ENCODE results near the gene RIN3.

Gene RIN3

DNA sequence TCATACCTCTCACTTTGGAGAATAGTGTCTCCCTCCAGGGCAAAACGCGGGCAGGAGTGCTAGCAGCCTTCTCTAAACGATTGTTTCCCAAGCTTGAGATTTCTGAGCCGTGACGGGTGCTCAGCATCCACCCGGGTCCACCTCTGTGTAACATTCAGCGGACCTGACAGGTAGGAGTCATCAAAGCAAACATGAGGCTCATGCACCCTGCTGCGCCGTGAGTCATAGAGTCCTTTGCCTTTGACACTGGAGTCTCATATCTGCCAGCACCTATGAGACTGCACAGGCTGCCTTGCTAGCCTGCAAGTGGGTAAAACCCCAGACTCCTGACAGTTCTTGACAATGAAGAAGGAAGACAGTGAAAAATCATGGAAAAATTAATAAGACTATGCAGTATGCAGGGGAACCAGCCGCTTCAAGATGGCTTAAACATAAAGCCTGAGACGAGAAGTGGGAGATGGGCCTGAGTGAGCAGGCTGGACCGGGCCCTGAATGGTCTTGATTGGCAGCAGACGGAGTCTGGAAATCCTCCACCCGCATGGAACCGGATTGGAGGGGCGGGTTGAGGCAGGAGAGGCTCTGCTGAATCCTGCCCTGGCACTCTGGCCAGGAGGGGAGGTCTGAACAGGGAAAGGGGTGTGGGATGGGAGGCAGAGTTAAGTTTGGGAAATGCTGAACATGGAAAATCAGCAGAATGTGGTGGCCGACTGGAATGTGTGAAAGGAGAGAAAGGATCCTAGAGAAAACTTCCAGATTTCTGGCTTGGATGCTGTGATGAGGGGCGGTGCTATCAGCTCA, 180.6 kb downstream of the RIN3 start:
- Mint-ChIP-seq H3K4me3 (no peak overlapping the region), H3K36me3 (peaks cover 8% of the 10 kb centered on the region), H3K4me1 (peaks cover 55% of the 10 kb centered on the region), H3K27me3 (no peaks in the 10 kb centered on the region), H3K9me3 (peaks cover 5% of the 10 kb centered on the region), H3K27ac (no peak overlapping the region)
- no peak for ATAC-seq

DNA sequence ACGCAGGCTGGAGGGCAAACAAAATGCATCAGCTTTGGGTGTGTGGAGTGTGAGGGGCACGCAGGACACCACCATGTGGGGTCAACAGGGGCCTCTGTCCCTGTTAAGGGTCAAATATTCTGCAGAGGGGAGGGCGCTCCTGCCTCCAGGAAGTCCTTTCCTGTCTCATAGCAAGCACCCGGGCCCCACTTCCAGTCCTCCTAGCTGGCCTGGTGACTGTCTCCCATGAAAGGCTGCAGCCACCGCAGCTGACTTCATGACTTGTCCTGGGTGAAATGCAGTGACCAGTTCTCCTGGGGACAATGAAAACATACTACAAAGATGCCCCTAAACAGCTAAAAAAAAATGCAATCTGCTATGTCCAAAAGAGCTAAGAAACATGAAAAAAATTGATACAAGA, 181.2 kb downstream of the RIN3 start:
- peaks cover 8% of the 10 kb centered on the region for H3K36me3 Mint-ChIP-seq
- H3K27me3 Mint-ChIP-seq, result no peaks in the 10 kb centered on the region
- peaks cover 5% of the 10 kb centered on the region for H3K9me3 Mint-ChIP-seq
- no peak overlapping the region for H3K27ac Mint-ChIP-seq
- no peak overlapping the region for H3K4me3 Mint-ChIP-seq
- no peak for ATAC-seq
- peaks cover 57% of the 10 kb centered on the region for H3K4me1 Mint-ChIP-seq

DNA sequence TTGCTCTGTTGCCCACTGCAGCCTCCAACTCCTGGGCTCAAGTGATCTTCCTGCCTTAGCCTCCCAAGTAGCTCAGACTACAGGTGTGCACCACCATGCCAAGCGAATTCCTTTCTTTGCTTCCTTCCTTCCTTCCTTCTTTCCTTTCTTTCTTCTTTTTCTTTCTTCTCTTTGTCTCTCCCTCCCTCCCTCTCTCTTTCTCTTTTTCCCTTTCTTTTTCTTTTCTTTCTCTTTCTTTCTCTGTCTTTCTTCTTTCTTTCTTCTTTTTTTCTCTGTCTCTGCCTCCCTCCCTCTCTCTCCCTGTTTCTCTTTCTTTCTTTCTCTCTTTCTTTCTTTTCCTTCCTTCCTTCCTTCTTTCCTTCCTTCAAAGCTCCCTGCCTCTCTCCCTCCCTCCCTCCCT, 182.0 kb downstream of the RIN3 start:
- no peak for ATAC-seq
- H3K27ac Mint-ChIP-seq, result peak overlapping the region; percentile 84

GRCh38 chr14:92696366-92696765, 182.8 kb downstream of the RIN3 start:
- Mint-ChIP-seq H3K4me3 (peak overlapping the region; percentile 62), H3K27me3 (no peaks in the 10 kb centered on the region), H3K9me3 (peaks cover 5% of the 10 kb centered on the region), H3K36me3 (no peaks in the 10 kb centered on the region), H3K27ac (peak overlapping the region; percentile 84), H3K4me1 (peaks cover 58% of the 10 kb centered on the region)
- peak; percentile 82 for ATAC-seq

More for the DNA sequence above, 182.0 kb downstream of the RIN3 start:
- Mint-ChIP-seq H3K27me3 (no peaks in the 10 kb centered on the region), H3K4me1 (peaks cover 57% of the 10 kb centered on the region), H3K4me3 (peak overlapping the region; percentile 5), H3K9me3 (peaks cover 5% of the 10 kb centered on the region), H3K36me3 (peaks cover under 1% of the 10 kb centered on the region)

DNA sequence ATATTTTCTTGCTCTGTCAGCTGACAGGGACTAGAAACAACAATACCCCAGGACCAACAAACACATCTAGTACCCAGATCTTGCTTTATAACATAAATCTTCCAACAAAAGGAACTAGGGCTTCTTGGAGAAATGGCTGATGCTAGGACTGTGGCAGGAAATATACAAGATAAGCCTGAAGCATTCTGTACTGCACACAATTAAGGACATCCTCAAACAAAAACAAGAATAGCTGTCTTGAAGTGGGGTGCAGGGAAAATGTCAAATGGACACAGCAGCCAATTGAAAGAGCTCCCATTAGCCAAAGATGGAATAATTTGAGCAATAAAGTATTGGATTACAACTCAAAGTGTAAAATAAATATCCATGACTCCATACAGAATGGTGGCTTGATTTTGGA, 184.8 kb downstream of the RIN3 start:
- Mint-ChIP-seq H3K9me3 (peaks cover 5% of the 10 kb centered on the region), H3K27me3 (no peaks in the 10 kb centered on the region), H3K36me3 (peaks cover 3% of the 10 kb centered on the region), H3K27ac (no peak overlapping the region), H3K4me3 (no peak overlapping the region), H3K4me1 (peaks cover 70% of the 10 kb centered on the region)
- no peak for ATAC-seq

- no peak overlapping the region for H3K4me3 Mint-ChIP-seq
- peak overlapping the region; percentile 92 for H3K27ac Mint-ChIP-seq
- no peaks in the 10 kb centered on the region for H3K27me3 Mint-ChIP-seq
- no peak for ATAC-seq
- peaks cover 5% of the 10 kb centered on the region for H3K36me3 Mint-ChIP-seq
- no peaks in the 10 kb centered on the region for H3K9me3 Mint-ChIP-seq
- H3K4me1 Mint-ChIP-seq, result peaks cover 62% of the 10 kb centered on the region
Observed at GRCh38 chr14:92701826-92702225, 188.2 kb downstream of the RIN3 start.

DNA sequence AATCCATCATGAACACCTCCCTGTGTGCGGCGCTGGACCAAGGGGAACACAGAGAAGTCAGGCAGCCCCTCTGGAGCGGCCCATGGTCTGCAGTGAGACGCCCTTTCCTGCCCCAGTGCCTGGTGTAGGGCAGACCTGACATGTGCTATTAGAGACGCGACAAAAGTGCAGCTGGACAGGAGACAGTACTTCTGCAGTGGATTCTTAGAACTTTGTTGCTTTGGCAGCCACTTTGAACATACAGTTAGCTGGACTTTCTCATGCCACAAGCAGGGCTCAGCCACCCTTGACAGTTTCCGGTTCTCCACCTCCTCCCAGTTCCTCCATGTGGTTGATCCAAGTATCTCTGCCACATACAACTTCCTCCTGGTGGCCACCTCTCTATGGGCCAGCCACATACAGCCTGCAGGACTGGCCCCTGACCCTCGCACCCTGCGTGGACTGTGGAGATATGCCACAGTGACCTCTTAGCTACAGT, 188.9 kb downstream of the RIN3 start:
- ATAC-seq, result peak; percentile 28
- no peak overlapping the region for H3K4me3 Mint-ChIP-seq

GRCh38 chr14:92703516-92703915, 189.9 kb downstream of the RIN3 start:
- Mint-ChIP-seq H3K36me3 (peaks cover 5% of the 10 kb centered on the region), H3K27ac (peak overlapping the region; percentile 92), H3K27me3 (no peaks in the 10 kb centered on the region), H3K4me1 (peaks cover 46% of the 10 kb centered on the region), H3K4me3 (peak overlapping the region; percentile 3), H3K9me3 (no peaks in the 10 kb centered on the region)
- no peak for ATAC-seq

More for the DNA sequence above, 188.9 kb downstream of the RIN3 start:
- H3K36me3 Mint-ChIP-seq, result peaks cover 5% of the 10 kb centered on the region
- peak overlapping the region; percentile 92 for H3K27ac Mint-ChIP-seq
- H3K9me3 Mint-ChIP-seq, result no peaks in the 10 kb centered on the region
- no peaks in the 10 kb centered on the region for H3K27me3 Mint-ChIP-seq
- peaks cover 55% of the 10 kb centered on the region for H3K4me1 Mint-ChIP-seq

GRCh38 chr14:92704036-92704804, 190.6 kb downstream of the RIN3 start:
- Mint-ChIP-seq H3K36me3 (peaks cover 5% of the 10 kb centered on the region), H3K27ac (peak overlapping the region; percentile 92)

DNA sequence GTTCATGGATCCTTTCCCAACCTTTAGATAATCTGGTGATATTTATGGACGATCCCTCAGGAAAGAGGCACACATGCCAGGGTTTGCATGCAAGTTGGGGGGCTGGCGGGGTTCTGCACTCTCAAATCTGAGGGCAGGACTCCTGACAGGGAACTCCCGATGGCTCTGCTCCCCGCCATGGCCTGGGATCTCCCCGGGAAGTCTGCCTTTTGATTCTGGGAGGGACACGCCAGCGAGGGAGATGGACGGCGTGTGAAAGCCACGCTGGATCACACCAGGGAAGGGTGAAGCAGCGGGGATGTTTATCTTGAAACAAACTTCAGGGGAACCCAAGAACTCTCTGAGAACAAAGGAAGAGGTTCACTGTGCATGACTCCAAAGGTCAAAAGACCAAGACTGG, 191.2 kb downstream of the RIN3 start:
- ATAC-seq, result no peak
- H3K9me3 Mint-ChIP-seq, result no peaks in the 10 kb centered on the region
- peaks cover 10% of the 10 kb centered on the region for H3K36me3 Mint-ChIP-seq
- peak overlapping the region; percentile 92 for H3K27ac Mint-ChIP-seq
- H3K27me3 Mint-ChIP-seq, result no peaks in the 10 kb centered on the region
- H3K4me3 Mint-ChIP-seq, result peak overlapping the region; percentile 74
- peaks cover 39% of the 10 kb centered on the region for H3K4me1 Mint-ChIP-seq

More at GRCh38 chr14:92704036-92704804, 190.6 kb downstream of the RIN3 start:
- Mint-ChIP-seq H3K4me1 (peaks cover 41% of the 10 kb centered on the region), H3K27me3 (no peaks in the 10 kb centered on the region), H3K4me3 (peak overlapping the region; percentile 74), H3K9me3 (no peaks in the 10 kb centered on the region)
- ATAC-seq, result peak; percentile 99

GRCh38 chr14:92706386-92706785, 192.8 kb downstream of the RIN3 start:
- ATAC-seq, result no peak
- H3K4me1 Mint-ChIP-seq, result peaks cover 39% of the 10 kb centered on the region
- no peaks in the 10 kb centered on the region for H3K9me3 Mint-ChIP-seq
- H3K27ac Mint-ChIP-seq, result peak overlapping the region; percentile 92
- no peak overlapping the region for H3K4me3 Mint-ChIP-seq
- peaks cover 19% of the 10 kb centered on the region for H3K36me3 Mint-ChIP-seq
- no peaks in the 10 kb centered on the region for H3K27me3 Mint-ChIP-seq

- H3K27ac Mint-ChIP-seq, result no peak overlapping the region
- no peaks in the 10 kb centered on the region for H3K27me3 Mint-ChIP-seq
- peaks cover 20% of the 10 kb centered on the region for H3K36me3 Mint-ChIP-seq
- ATAC-seq, result no peak
- peaks cover 9% of the 10 kb centered on the region for H3K4me1 Mint-ChIP-seq
- no peaks in the 10 kb centered on the region for H3K9me3 Mint-ChIP-seq
- H3K4me3 Mint-ChIP-seq, result no peak overlapping the region
Observed at GRCh38 chr14:92709340-92710000, 195.9 kb downstream of the RIN3 start.

DNA sequence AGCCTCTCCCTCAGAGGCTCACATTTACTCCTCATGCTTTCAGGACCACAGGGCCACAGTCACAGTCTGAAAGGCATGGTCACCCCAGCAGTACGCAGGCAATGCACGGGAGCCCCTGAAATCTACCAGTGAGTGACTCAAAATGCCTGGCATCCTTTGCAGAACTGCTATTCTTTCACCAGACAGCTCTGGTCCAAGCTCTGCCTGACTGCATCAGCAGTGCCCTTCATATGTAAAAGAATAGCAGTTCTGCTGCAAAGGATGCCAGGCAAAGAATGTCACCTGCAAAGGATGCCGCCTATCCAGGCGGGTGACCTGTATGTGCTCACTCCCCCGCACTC, 196.4 kb downstream of the RIN3 start:
- H3K27ac Mint-ChIP-seq, result no peak overlapping the region
- H3K9me3 Mint-ChIP-seq, result no peaks in the 10 kb centered on the region
- H3K36me3 Mint-ChIP-seq, result peaks cover 20% of the 10 kb centered on the region
- peaks cover 9% of the 10 kb centered on the region for H3K4me1 Mint-ChIP-seq
- no peak for ATAC-seq
- no peaks in the 10 kb centered on the region for H3K27me3 Mint-ChIP-seq
- no peak overlapping the region for H3K4me3 Mint-ChIP-seq

- Mint-ChIP-seq H3K36me3 (peaks cover 20% of the 10 kb centered on the region), H3K4me1 (peaks cover 8% of the 10 kb centered on the region), H3K4me3 (no peak overlapping the region), H3K9me3 (no peaks in the 10 kb centered on the region), H3K27me3 (no peaks in the 10 kb centered on the region), H3K27ac (no peak overlapping the region)
- ATAC-seq, result no peak
Observed at GRCh38 chr14:92711976-92712653, 198.5 kb downstream of the RIN3 start.

- H3K27me3 Mint-ChIP-seq, result no peaks in the 10 kb centered on the region
- no peak overlapping the region for H3K4me3 Mint-ChIP-seq
- no peaks in the 10 kb centered on the region for H3K9me3 Mint-ChIP-seq
- no peak for ATAC-seq
- peaks cover 20% of the 10 kb centered on the region for H3K36me3 Mint-ChIP-seq
- no peak overlapping the region for H3K27ac Mint-ChIP-seq
- peaks cover 8% of the 10 kb centered on the region for H3K4me1 Mint-ChIP-seq
Observed at GRCh38 chr14:92712654-92713051, 199.1 kb downstream of the RIN3 start.

All from stimulated activated memory B cell treated with anti-CD40 and anti-IgM and Interleukin-4, amounts not matched to agents 10 μg/mL and 1 μg/mL and 100 μg/mL, for 72 hours (primary cell).